Activated CD8-positive, alpha-beta T cell treated with anti-CD3 and anti-CD28 coated beads, Interleukin-2, amount 10 ng/mL, durations not matched to agents 7 days and 5 days (primary cell): ENCODE results near the gene PIP4K2A. TPM values are rescaled to one million over a fixed set of nuclear protein-coding genes. Genes with fewer than 3 reads are reported as not detected.
A peak's percentile ranks its signal among the peaks of the same experiment; 100 is the strongest.

Experiments used
- ATAC-seq: fragments of 150-1000 bp; cut with Tn5 transposase; one replicate; pipeline ENCODE4 v1.10.0; 2021; ENCODE audit warnings: moderate library complexity
- CTCF ChIA-PET: fragments of 350-600 bp; sonication (Branson Sonifier 250); formaldehyde crosslinking; loops from one replicate; lab custom pipeline; 2021; ENCODE audit warnings: antibody characterized with exemption; lab: Charles Lee
- POLR2A ChIA-PET: fragments of 350-600 bp; sonication (Branson Sonifier 250); formaldehyde crosslinking; loops from one replicate; lab custom pipeline; 2021; ENCODE audit warnings: antibody characterized with exemption; lab: Charles Lee
- DNase-seq: peaks from one replicate; pipeline ENCODE4 v3.0.0-alpha.2; 2020
- H3K27ac Mint-ChIP-seq: one replicate; pipeline ENCODE4 v1.8.0; 2021; ENCODE audit warnings: mild to moderate bottlenecking, mixed read lengths
- H3K27me3 Mint-ChIP-seq: one replicate; pipeline ENCODE4 v1.8.0; 2021; ENCODE audit warnings: low read depth, mixed read lengths
- H3K36me3 Mint-ChIP-seq: one replicate; pipeline ENCODE4 v1.8.0; 2021; ENCODE audit warnings: low read depth, mixed read lengths
- H3K4me1 Mint-ChIP-seq: one replicate; pipeline ENCODE4 v1.8.0; 2021; ENCODE audit warnings: low read depth, mixed read lengths
- H3K4me3 Mint-ChIP-seq: one replicate; pipeline ENCODE4 v1.8.0; 2021; ENCODE audit warnings: mild to moderate bottlenecking, mixed read lengths
- H3K9me3 Mint-ChIP-seq: one replicate; pipeline ENCODE4 v1.8.0; 2022; ENCODE audit warnings: mixed read lengths; ENCODE audit not compliant: insufficient read depth
- total RNA-seq, 2 experiments: library from RNA; stranded (reverse); gene quantifications; one replicate each; pipeline ENCODE4 v1.2.3, GENCODE V29; 2021

PIP4K2A gene
- total RNA-seq, 2 experiments from 2014 or later: 154 to 164 TPM

DNA sequence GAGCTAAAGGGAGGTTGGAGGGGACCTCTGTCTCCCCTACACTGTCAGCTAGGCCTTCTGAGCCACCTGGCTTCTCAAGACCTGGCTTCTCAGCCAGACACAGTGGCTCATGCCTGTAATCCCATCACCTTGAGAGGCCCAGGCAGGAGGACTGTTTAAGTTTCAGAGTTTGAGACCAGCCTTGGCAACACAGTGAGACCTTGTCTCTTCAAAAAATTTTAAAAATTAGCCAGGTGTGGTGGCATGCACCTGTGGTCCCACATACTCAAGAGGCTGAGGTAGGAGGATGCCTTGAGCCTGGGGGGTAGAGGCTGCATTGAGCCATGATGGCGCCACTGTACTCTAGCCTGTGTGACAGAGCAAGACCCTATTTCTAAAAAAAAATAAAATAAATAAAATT lies 33.1 kb downstream of the PIP4K2A start:
- Mint-ChIP-seq H3K27me3 (no peaks in the 10 kb centered on the region), H3K9me3 (no peaks in the 10 kb centered on the region), H3K27ac (peak overlapping the region; percentile 93), H3K4me1 (peaks cover 91% of the 10 kb centered on the region), H3K36me3 (peaks cover 44% of the 10 kb centered on the region), H3K4me3 (peak overlapping the region; percentile 59)
- CTCF ChIA-PET: interaction anchor here (0.7 to 2.4 kb wide), 12 partner anchors 11 to 90 kb away, joined by 3 to 10 read pairs (median 3); no protein-coding TSS in a partner anchor
- ATAC-seq (no peak), DNase-seq (peak; percentile 27)
- POLR2A ChIA-PET: interaction anchor here (0.6 to 4.7 kb wide), 11 partner anchors 12 to 76 kb away, joined by 3 to 35 read pairs (median 13); partner anchors contain the start of gene PIP4K2A

DNA sequence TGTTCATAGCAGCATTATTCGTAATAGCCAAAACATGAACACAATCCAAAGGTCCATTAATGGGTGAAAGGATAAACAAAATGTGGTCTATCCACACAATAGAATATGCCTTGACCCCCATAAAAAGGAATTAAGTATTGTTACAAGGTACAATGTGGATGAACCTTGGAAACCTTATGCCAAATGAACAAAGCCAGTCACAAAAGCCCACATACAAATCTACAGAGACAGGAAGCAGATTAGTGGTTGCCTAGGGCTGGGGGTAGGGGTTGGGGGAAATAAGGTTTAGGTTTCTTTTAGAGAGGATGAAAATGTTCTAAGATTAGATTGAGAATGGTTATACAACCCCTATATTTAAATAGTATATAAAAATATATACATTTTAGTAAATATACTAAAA lies 34.8 kb downstream of the PIP4K2A start:
- ATAC-seq (no peak), DNase-seq (peak; percentile 45)
- Mint-ChIP-seq H3K9me3 (no peaks in the 10 kb centered on the region), H3K4me3 (peak overlapping the region; percentile 15), H3K36me3 (peaks cover 44% of the 10 kb centered on the region), H3K27me3 (no peaks in the 10 kb centered on the region), H3K27ac (peak overlapping the region; percentile 82), H3K4me1 (peaks cover 88% of the 10 kb centered on the region)
- ChIA-PET CTCF (interaction anchor here (1.1 kb wide), 1 partner anchor 65 kb away, joined by 3 read pairs; no protein-coding TSS in a partner anchor), POLR2A (interaction anchor here (4.7 kb wide), 1 partner anchor 34 kb away, joined by 35 read pairs; the partner anchor contains the start of gene PIP4K2A)

DNA sequence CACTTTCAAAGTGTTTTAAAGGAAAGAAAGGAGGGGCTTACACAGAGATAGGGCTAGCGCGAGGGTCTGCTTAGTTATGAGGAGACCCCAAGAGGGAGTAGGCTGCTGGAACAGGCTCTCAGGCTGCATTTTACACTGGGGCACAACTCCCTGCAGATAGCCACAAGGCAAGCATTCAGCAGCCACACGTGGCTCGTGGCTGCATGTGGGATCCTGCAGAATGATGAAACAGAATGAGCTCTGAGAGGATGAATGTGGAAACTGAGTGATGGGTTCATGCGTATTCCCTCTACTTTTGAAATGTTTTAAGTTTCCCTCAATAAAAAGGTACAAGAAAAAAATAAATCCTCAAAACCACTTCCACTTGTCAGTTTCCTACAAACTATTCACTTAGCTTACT lies 37.0 kb downstream of the PIP4K2A start:
- ATAC-seq (no peak), DNase-seq (peak; percentile 26)
- H3K27ac Mint-ChIP-seq: peak overlapping the region; percentile 76
- peaks cover 85% of the 10 kb centered on the region for H3K4me1 Mint-ChIP-seq
- ChIA-PET CTCF (interaction anchor here (0.7 to 2.4 kb wide), 7 partner anchors 9 to 66 kb away, joined by 3 to 11 read pairs (median 6); no protein-coding TSS in a partner anchor), POLR2A (interaction anchor here (1.2 kb wide), 3 partner anchors 8 to 36 kb away, joined by 4 to 5 read pairs (median 4); no protein-coding TSS in a partner anchor)
- H3K27me3 Mint-ChIP-seq: no peaks in the 10 kb centered on the region
- H3K4me3 Mint-ChIP-seq: peak overlapping the region; percentile 34
- no peaks in the 10 kb centered on the region for H3K9me3 Mint-ChIP-seq
- peaks cover 41% of the 10 kb centered on the region for H3K36me3 Mint-ChIP-seq

DNA sequence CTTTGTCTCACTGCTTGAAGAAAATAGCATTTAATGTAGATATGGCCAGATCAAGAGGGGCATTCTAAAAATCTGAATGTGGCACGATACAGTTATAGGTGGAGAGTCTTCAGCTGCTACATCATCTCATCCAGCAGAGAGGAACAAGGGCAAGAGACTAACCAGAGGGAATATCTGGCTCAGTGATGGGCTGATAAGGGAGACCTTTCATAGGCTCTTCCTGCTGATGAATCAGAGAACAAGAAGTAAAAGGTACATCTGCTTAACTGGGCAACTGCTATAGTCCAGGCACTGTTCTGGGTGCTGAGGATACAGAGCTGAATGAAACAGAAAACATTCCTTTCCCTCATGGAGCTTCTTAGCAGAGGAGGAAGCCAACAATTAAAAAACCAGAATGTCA lies 37.9 kb downstream of the PIP4K2A start:
- ATAC-seq (no peak), DNase-seq (no peak)
- H3K27me3 Mint-ChIP-seq: no peaks in the 10 kb centered on the region
- H3K27ac Mint-ChIP-seq: peak overlapping the region; percentile 48
- POLR2A ChIA-PET: interaction anchor here (0.9 to 1.2 kb wide), 3 partner anchors 11 to 37 kb away, joined by 3 to 5 read pairs (median 4); no protein-coding TSS in a partner anchor
- H3K4me1 Mint-ChIP-seq: peaks cover 86% of the 10 kb centered on the region
- peaks cover 44% of the 10 kb centered on the region for H3K36me3 Mint-ChIP-seq
- H3K9me3 Mint-ChIP-seq: no peaks in the 10 kb centered on the region
- H3K4me3 Mint-ChIP-seq: no peak overlapping the region
- CTCF ChIA-PET: interaction anchor here (1.2 to 2.4 kb wide), 2 partner anchors 8 to 30 kb away, joined by 3 to 11 read pairs; no protein-coding TSS in a partner anchor

DNA sequence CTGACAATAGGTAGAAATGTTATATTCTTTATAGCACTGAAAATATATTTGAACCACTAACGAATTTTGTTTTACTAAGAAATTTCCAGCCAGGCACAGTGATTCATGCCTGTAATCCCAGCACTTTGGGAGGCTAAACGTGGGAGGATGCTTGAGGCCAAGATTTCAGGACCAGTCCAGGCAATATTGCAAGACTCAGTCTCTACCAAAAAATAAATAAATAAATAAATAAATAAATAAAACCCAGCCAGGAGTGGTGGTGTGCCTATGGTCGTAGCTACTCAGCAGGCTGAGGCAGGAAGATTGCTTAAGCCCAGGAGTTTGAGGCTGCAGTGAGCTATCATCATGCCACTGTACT lies 39.8 kb downstream of the PIP4K2A start:
- H3K4me3 Mint-ChIP-seq: no peak overlapping the region
- no peaks in the 10 kb centered on the region for H3K27me3 Mint-ChIP-seq
- no peak for DNase-seq
- no peak overlapping the region for H3K27ac Mint-ChIP-seq
- no peaks in the 10 kb centered on the region for H3K9me3 Mint-ChIP-seq
- ATAC-seq: no peak
- ChIA-PET POLR2A (no interaction called here), CTCF (no interaction called here)
- H3K36me3 Mint-ChIP-seq: peaks cover 53% of the 10 kb centered on the region
- peaks cover 87% of the 10 kb centered on the region for H3K4me1 Mint-ChIP-seq

DNA sequence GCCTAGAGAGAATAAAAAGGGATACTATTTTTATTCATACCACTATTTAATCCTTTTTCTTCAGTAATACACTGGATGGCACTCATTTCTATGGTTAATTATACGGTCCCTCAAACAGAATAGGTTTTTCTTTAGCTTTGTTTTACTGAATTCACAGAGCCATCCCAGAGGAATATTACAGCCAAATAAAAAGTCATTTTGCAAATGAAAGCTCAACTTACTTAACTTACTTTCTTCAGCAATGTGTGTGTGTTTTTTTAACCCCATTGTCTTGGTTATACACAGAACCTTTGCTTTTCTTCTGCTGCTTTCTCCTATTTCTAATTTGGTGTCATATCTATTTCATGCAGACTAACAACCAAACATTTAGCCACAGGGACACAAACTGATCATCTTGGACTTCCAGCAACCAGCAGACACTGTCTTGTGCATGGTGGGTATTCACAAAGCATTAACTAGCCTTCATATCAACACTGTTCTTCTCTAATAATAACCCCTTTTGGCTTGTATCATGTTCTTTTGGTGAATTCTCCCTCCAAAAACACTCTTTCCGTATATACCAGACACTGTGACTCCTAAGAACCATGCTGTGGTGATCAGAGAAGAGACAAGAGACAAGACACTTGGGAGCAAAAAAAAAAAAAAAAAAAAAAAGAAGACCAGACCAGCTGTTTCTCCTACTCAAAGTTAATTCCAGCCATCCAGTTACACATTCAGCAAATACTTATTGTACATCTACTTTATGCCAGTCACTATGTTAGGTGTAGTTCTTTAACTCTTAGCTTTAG lies 40.4 kb downstream of the PIP4K2A start:
- DNase-seq: no peak
- Mint-ChIP-seq H3K4me1 (peaks cover 87% of the 10 kb centered on the region), H3K36me3 (peaks cover 54% of the 10 kb centered on the region), H3K4me3 (no peak overlapping the region), H3K9me3 (no peaks in the 10 kb centered on the region), H3K27me3 (no peaks in the 10 kb centered on the region), H3K27ac (peak overlapping the region; percentile 23)
- POLR2A ChIA-PET: no interaction called here
- CTCF ChIA-PET: no interaction called here
- ATAC-seq: no peak

DNA sequence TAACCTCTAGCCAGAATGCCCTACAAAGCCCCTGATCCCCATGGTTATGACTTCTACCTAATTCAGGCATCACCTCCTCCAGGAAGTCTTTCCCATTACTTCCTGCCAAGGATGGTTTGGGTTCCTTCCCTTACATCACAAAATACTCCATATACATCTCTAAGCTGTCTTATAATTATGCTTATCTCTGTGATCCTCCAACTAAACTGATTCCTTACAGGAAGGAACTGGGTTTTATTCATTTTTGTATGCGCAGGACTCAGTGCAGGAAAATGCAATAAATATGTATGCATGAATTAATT lies 41.3 kb downstream of the PIP4K2A start:
- DNase-seq: no peak
- Mint-ChIP-seq H3K4me1 (peaks cover 87% of the 10 kb centered on the region), H3K27me3 (no peaks in the 10 kb centered on the region), H3K4me3 (no peak overlapping the region), H3K36me3 (peaks cover 47% of the 10 kb centered on the region), H3K27ac (no peak overlapping the region), H3K9me3 (no peaks in the 10 kb centered on the region)
- ChIA-PET CTCF (no interaction called here), POLR2A (no interaction called here)
- ATAC-seq: no peak

DNA sequence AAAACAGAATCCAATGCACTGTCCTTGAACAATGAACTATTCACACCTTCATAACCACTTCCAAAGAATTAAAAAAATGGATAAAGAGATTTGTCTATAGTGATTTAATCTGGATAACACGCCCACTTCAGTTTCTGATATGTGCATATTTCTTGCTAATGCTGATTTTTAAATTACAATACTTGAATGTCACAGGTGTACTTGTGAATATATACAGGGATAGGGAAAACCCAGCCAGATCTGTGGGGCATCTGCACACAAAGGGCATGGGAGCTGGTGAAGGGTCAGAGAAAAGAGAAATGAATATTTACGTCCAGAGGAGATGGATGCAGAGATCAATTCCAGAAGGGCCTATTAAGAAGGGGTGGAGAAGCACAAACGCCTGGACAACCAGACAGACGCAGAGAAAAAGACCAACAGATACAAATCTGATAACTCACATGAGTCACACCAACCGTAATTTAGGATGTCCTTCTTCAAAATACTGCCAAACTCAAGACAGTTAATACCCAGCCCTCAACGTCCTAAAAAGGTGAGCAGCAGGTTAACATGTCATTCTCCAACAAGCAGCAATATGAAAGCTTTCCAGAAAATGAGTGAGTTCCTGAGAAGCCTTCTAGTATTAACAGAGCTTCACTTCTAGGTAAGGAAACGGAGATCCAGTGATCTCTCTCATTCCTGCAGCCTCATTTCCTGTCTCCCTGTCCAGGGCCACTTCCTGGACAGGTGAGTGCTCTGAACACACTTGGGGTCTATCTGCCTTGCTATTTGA lies 41.9 kb downstream of the PIP4K2A start:
- no peak for ATAC-seq
- Mint-ChIP-seq H3K27ac (peak overlapping the region; percentile 3), H3K9me3 (no peaks in the 10 kb centered on the region), H3K4me3 (no peak overlapping the region), H3K27me3 (no peaks in the 10 kb centered on the region), H3K4me1 (peaks cover 87% of the 10 kb centered on the region), H3K36me3 (peaks cover 46% of the 10 kb centered on the region)
- ChIA-PET CTCF (no interaction called here), POLR2A (no interaction called here)
- DNase-seq: no peak

DNA sequence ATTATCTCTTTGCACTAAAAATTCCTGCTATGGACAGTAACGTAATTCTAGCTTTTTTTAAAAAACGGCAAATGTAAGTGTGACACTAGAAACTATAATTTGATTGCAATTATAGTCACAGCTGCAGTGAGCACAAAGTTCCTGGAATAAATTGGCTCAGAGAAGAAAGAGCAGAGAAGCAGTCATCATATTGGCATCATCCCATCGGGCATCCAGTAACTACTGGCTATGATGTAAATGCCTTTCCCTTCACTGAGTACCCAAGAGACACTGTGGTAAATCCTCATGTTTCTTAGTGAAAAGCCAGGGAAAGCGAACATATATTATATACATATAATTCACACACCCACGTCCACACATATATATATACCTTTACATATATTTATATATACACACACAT lies 43.6 kb downstream of the PIP4K2A start:
- H3K4me1 Mint-ChIP-seq: peaks cover 85% of the 10 kb centered on the region
- H3K9me3 Mint-ChIP-seq: no peaks in the 10 kb centered on the region
- DNase-seq (no peak), ATAC-seq (no peak)
- ChIA-PET CTCF (interaction anchor here (1.2 kb wide), 1 partner anchor 15 kb away, joined by 4 read pairs; no protein-coding TSS in a partner anchor), POLR2A (no interaction called here)
- no peaks in the 10 kb centered on the region for H3K27me3 Mint-ChIP-seq
- peaks cover 35% of the 10 kb centered on the region for H3K36me3 Mint-ChIP-seq
- no peak overlapping the region for H3K27ac Mint-ChIP-seq
- no peak overlapping the region for H3K4me3 Mint-ChIP-seq

DNA sequence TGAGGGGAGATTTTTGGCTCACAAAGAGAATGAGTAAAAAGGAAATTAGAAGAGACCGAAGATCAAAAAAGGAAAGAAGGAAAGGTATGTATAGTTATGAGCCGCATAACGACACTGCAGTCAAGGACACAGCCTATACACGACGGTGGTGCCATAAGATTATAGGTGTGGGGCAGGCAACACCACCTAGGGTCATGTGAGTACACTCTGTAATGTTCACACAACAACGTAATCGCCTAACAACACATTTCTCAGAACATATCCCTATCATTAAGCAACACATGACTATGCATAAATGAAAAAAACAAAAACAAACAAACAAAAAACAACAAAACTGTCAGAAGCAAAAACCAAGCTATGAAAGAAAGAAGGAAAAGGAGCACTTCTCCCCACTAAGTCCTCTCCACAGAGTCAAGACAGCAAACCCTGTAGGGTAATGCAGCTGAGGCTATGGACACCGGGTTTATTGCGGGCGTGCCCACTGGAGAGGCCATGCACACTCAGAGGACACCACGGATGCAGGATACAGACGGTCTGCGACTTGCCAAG lies 45.1 kb downstream of the PIP4K2A start:
- H3K36me3 Mint-ChIP-seq: peaks cover 27% of the 10 kb centered on the region
- DNase-seq: peak; percentile 23
- no peaks in the 10 kb centered on the region for H3K27me3 Mint-ChIP-seq
- ChIA-PET CTCF (interaction anchor here (0.9 to 2.2 kb wide), 12 partner anchors 8 to 95 kb away, joined by 3 to 11 read pairs (median 4); partner anchors contain the start of gene PIP4K2A), POLR2A (interaction anchor here (0.8 to 1.9 kb wide), 4 partner anchors 8 to 57 kb away, joined by 3 to 15 read pairs (median 4); no protein-coding TSS in a partner anchor)
- peaks cover 86% of the 10 kb centered on the region for H3K4me1 Mint-ChIP-seq
- no peaks in the 10 kb centered on the region for H3K9me3 Mint-ChIP-seq
- peak; percentile 43 for ATAC-seq
- peak overlapping the region; percentile 78 for H3K27ac Mint-ChIP-seq
- H3K4me3 Mint-ChIP-seq: peak overlapping the region; percentile 54

DNA sequence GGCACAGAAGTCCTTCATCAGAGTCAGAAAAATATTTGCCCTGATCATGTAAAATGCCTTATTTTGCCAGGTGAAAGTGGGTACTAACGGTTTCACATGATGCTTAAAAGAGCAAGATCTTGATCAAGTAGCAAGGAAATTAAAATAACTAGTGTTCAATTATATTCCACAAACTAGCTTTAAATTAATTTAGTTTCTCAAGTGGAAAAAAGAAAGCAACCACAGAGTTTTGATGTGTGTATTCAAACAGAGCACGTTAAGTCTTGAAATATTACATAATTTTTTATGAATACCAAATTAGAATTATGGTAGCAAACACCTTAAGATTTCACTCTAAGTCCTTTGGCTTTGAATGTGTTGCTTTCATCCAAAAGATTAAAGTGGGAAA lies 47.3 kb downstream of the PIP4K2A start:
- Mint-ChIP-seq H3K4me1 (peaks cover 83% of the 10 kb centered on the region), H3K4me3 (peak overlapping the region; percentile 82), H3K9me3 (no peaks in the 10 kb centered on the region), H3K36me3 (peaks cover 24% of the 10 kb centered on the region), H3K27ac (peak overlapping the region; percentile 94), H3K27me3 (no peaks in the 10 kb centered on the region)
- ChIA-PET POLR2A (interaction anchor here (0.6 to 1.8 kb wide), 3 partner anchors 16 to 53 kb away, joined by 3 to 15 read pairs (median 3); no protein-coding TSS in a partner anchor), CTCF (interaction anchor here (0.7 to 2.2 kb wide), 8 partner anchors 10 to 321 kb away, joined by 3 to 11 read pairs (median 4); no protein-coding TSS in a partner anchor)
- no peak for DNase-seq
- peak; percentile 7 for ATAC-seq
